ENCODE data around the gene STARD7. TPM values are rescaled to one million over a fixed set of nuclear protein-coding genes. Genes with fewer than 3 reads are reported as not detected.

STARD7 gene
- total and polyA plus RNA-seq, 10 of the 15 experiments (the other 5 are each of a cell fraction or from before 2014, with no cell fraction given), result 85.4 to 237 (median 153) TPM

DNA sequence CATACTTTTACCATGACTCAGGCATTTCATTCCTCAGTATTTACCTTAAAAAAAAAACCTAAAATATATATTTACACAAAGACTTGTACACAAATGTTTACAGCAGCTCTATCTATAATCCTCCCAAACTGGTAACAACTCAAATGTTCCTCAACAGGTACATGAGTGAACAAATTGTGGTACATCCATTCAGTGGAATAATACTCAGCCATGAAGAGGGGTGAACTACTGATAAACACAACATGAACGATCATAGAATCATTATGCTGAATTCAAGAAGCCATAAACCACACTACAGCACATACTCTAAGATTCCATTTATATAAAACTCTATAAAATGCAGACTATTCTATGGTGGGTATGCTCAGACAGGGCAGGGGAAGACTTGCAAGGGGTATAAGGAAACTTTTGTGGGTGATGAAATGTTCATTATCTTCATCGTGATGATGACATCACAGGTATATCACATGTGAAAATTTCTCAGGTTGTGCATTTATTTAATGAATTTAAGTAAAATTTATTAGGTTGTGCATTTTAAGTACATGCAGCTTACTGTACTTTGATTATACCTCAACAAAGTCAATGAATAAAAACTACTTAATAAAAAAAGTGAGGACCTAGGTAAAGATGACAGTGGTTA is 38.6 kb downstream of the STARD7 start:
- Histone ChIP-seq H3K79me2 (ENCODE audit: control insufficient read depth, insufficient read depth, low read length) (no peaks in the 10 kb centered on the region), H3K4me3 (no peak overlapping the region), H4K20me1 (ENCODE audit: control insufficient read depth, insufficient read depth) (no peaks in the 10 kb centered on the region), H3K9me3 (replicated peaks; ENCODE audit: control insufficient read depth, insufficient read depth, low read length) (no peaks in the 10 kb centered on the region; the same call in 2 of the 3 replicates), H3K9ac (ENCODE audit: control insufficient read depth, insufficient read depth, low read length) (no peak overlapping the region), H3K36me3 (ENCODE audit: control insufficient read depth in 2 of 2, insufficient read depth in 2 of 2, low read length in 1 of 2) (no peaks in the 10 kb centered on the region), H3K4me2 (ENCODE audit: control insufficient read depth, insufficient read depth) (no peak overlapping the region), H3K27ac (ENCODE audit: control insufficient read depth, insufficient read depth) (no peak overlapping the region), H3K4me1 (ENCODE audit: control insufficient read depth, insufficient read depth, low read length) (peaks cover 13% of the 10 kb centered on the region), H3K27me3 (replicated peaks in 1 of 2; ENCODE audit: control insufficient read depth in 2 of 2, insufficient read depth in 2 of 2, low read length in 1 of 2) (no peaks in the 10 kb centered on the region), H2AFZ (ENCODE audit: control insufficient read depth, low read depth, low read length) (no peak overlapping the region)
- no peak for ATAC-seq
- no peak for FAIRE-seq
- ChIA-PET POLR2A (no interaction called here), RAD21 (ENCODE audit: unreplicated experiment) (interaction anchor here (0.6 kb wide), 1 partner anchor 7 kb away, joined by 3 read pairs; no protein-coding TSS in a partner anchor), CTCF (interaction anchor here (0.7 to 10.6 kb wide), 2 partner anchors 28 to 35 kb away, joined by 4 to 535 read pairs; partner anchors contain the start of genes ASTL and DUSP2), SMC1A (ENCODE audit: uncharacterized antibody, unreplicated experiment) (interaction anchor here (0.8 to 7.5 kb wide), 2 partner anchors 12 to 28 kb away, joined by 3 to 338 read pairs; partner anchors contain the start of genes ASTL and DUSP2)
- no TSS peak for BruUV-seq (replicated peaks)
- WGBS (ENCODE audit: insufficient coverage, insufficient replicate concordance, low lambda C conversion rate, missing lambda C conversion rate), result 97% methylated on average over 2 of the region's 2 CpGs
- intact Hi-C loops (cut with micrococcal nuclease; ENCODE audit: unreplicated experiment), result no loop called here
- peak; percentile 80 for TF ChIP-seq ZNF217 (IDR thresholded peaks at IDR 0.05)
- no peak for TF ChIP-seq NR2F1 (conservative IDR thresholded peaks at IDR 0.05)
- 0 out of 2 replicates have a peak, but pooled peaks have one; percentile 17 for TF ChIP-seq ATF7 (IDR thresholded peaks at IDR 0.05; ENCODE audit: low read depth)
- TF ChIP-seq CBX3 (IDR thresholded peaks at IDR 0.05; ENCODE audit: borderline replicate concordance, low read depth), result 0 out of 2 replicates have a peak, but pooled peaks have one; percentile 47
- TF ChIP-seq ZNF24 (IDR thresholded peaks at IDR 0.05), result peak; percentile 61
- in situ Hi-C loops (cut with MboI), result no loop called here
- DNase-seq (ENCODE audit: low read depth, low spot score), result no peak

DNA sequence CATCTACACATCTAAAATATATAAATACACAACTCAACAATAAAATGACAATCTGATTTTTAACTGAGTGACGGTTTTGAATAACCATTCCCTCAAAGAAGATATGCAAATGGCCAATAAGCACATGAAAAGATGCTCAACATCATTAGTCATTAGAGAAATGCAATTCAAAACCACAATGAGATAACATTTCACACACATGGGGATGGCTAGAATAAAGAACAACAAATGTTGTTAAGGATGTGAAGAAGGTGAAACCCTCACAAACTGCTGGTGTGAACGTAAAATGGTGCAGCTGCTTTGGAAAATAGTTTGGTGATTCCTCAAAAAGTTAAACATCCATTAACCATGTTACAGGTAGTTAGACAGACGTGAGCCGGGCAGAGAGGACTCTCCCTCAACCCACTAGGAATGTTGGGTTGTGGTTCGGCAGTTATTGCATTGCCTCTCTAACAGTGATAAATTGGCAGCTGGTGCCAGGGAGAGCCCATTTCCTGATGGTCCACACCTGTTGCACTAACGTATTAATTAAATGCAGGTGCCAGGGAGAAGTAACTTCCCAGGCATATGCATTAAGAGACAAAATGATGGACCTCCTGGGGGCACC is 41.1 kb downstream of the STARD7 start:
- Histone ChIP-seq H3K9me3 (replicated peaks; ENCODE audit: control insufficient read depth, insufficient read depth, low read length) (no peaks in the 10 kb centered on the region; the same call in 2 of the 3 replicates), H3K79me2 (ENCODE audit: control insufficient read depth, insufficient read depth, low read length) (no peaks in the 10 kb centered on the region; the same call in none of the 2 replicates), H3K4me2 (ENCODE audit: control insufficient read depth, insufficient read depth) (no peak overlapping the region), H4K20me1 (ENCODE audit: control insufficient read depth, insufficient read depth) (no peaks in the 10 kb centered on the region), H3K27me3 (replicated peaks in 1 of 2; ENCODE audit: control insufficient read depth in 2 of 2, insufficient read depth in 2 of 2, low read length in 1 of 2) (no peaks in the 10 kb centered on the region), H3K4me1 (ENCODE audit: control insufficient read depth, insufficient read depth, low read length) (peaks cover 34% of the 10 kb centered on the region), H3K36me3 (ENCODE audit: control insufficient read depth in 2 of 2, insufficient read depth in 2 of 2, low read length in 1 of 2) (no peaks in the 10 kb centered on the region), H3K27ac (ENCODE audit: control insufficient read depth, insufficient read depth) (no peak overlapping the region), H2AFZ (ENCODE audit: control insufficient read depth, low read depth, low read length) (no peak overlapping the region; the same call in 1 of the 2 replicates), H3K4me3 (no peak overlapping the region), H3K9ac (ENCODE audit: control insufficient read depth, insufficient read depth, low read length) (no peak overlapping the region)
- intact Hi-C loops (cut with micrococcal nuclease; ENCODE audit: unreplicated experiment) (no loop called here), in situ Hi-C loops (cut with MboI) (no loop called here)
- SMC1A ChIA-PET (ENCODE audit: uncharacterized antibody, unreplicated experiment), result interaction anchor here (1.1 to 1.9 kb wide), 6 partner anchors 8 to 33 kb away, joined by 3 to 8 read pairs (median 4); no protein-coding TSS in a partner anchor
- ATAC-seq, result no peak
- no TSS peak for BruUV-seq (replicated peaks)
- RAD21 ChIA-PET (ENCODE audit: unreplicated experiment), result interaction anchor here (0.9 to 5.4 kb wide), 5 partner anchors 7 to 175 kb away, joined by 3 to 59 read pairs (median 4); no protein-coding TSS in a partner anchor
- no peak for FAIRE-seq
- WGBS (ENCODE audit: insufficient coverage, insufficient replicate concordance, low lambda C conversion rate, missing lambda C conversion rate), result 52% methylated on average over 6 of the region's 6 CpGs
- POLR2A ChIA-PET, result interaction anchor here (0.6 to 6.3 kb wide), 6 partner anchors 11 to 82 kb away, joined by 3 to 80 read pairs (median 3); partner anchors contain the start of gene DUSP2
- CTCF ChIA-PET, result interaction anchor here (10.6 kb wide), 1 partner anchor 26 kb away, joined by 535 read pairs; the partner anchor contains the start of genes ASTL and DUSP2
- no peak for DNase-seq (ENCODE audit: low read depth, low spot score)
- TF ChIP-seq, protein P1, sequence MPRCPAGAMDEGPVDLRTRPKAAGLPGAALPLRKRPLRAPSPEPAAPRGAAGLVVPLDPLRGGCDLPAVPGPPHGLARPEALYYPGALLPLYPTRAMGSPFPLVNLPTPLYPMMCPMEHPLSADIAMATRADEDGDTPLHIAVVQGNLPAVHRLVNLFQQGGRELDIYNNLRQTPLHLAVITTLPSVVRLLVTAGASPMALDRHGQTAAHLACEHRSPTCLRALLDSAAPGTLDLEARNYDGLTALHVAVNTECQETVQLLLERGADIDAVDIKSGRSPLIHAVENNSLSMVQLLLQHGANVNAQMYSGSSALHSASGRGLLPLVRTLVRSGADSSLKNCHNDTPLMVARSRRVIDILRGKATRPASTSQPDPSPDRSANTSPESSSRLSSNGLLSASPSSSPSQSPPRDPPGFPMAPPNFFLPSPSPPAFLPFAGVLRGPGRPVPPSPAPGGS (IDR thresholded peaks at IDR 0.05; ENCODE audit: borderline replicate concordance, insufficient read depth, low read depth, low read length, poor library complexity, severe bottlenecking), result no peak
- TF ChIP-seq, protein P2, sequence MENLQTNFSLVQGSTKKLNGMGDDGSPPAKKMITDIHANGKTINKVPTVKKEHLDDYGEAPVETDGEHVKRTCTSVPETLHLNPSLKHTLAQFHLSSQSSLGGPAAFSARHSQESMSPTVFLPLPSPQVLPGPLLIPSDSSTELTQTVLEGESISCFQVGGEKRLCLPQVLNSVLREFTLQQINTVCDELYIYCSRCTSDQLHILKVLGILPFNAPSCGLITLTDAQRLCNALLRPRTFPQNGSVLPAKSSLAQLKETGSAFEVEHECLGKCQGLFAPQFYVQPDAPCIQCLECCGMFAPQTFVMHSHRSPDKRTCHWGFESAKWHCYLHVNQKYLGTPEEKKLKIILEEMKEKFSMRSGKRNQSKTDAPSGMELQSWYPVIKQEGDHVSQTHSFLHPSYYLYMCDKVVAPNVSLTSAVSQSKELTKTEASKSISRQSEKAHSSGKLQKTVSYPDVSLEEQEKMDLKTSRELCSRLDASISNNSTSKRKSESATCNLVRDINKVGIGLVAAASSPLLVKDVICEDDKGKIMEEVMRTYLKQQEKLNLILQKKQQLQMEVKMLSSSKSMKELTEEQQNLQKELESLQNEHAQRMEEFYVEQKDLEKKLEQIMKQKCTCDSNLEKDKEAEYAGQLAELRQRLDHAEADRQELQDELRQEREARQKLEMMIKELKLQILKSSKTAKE (IDR thresholded peaks at IDR 0.05; ENCODE audit: low read depth, poor library complexity, severe bottlenecking), result no peak
- TF ChIP-seq HCFC1 (IDR thresholded peaks at IDR 0.05; ENCODE audit: low read length) (no peak), CBFB (IDR thresholded peaks at IDR 0.05; ENCODE audit: low read depth) (no peak), MEF2B (IDR thresholded peaks at IDR 0.05; ENCODE audit: partially characterized antibody, poor library complexity, severe bottlenecking) (peak; percentile 39), BHLHE40 (IDR thresholded peaks at IDR 0.05; ENCODE audit: borderline replicate concordance in 1 of 2, low read depth in 2 of 2, low read length in 1 of 2) (no peak), SMAD5 (IDR thresholded peaks at IDR 0.05; ENCODE audit: low read depth) (no peak)

Data from GM12878 (cell line).